Measurements from ENCODE around the gene FAF1. TPM values are rescaled to one million over a fixed set of nuclear protein-coding genes. Genes with fewer than 3 reads are reported as not detected.

The FAF1 gene
- total and polyA plus RNA-seq, 9 of the 15 experiments (the other 6 are each of a cell fraction or from before 2014, with no cell fraction given), result 48.7 to 225 (median 118) TPM

- no peak for TF ChIP-seq RREB1 (CRISPR knock-in tag; IDR thresholded peaks at IDR 0.05)
- no peak for TF ChIP-seq ZNF77 (CRISPR knock-in tag; IDR thresholded peaks at IDR 0.05)
- no peak for TF ChIP-seq CCNT2 (IDR thresholded peaks at IDR 0.05; ENCODE audit: borderline replicate concordance, extremely low read depth, insufficient read length, low read depth, low read length)
- TF ChIP-seq RCOR1 (IDR thresholded peaks at IDR 0.05; ENCODE audit: borderline replicate concordance in 1 of 2, low read depth in 2 of 2, low read length in 2 of 2), result peak in 1 of 2 experiments; percentile 55; a peak in 2 of 4 replicates
- no peak for TF ChIP-seq PHB (CRISPR knock-in tag; IDR thresholded peaks at IDR 0.05)
- TF ChIP-seq U2AF1 (optimal IDR thresholded peaks at IDR 0.05; ENCODE audit: low read depth, low read length), result no peak
- TF ChIP-seq BCL6 (CRISPR knock-in tag; IDR thresholded peaks at IDR 0.05), result no peak
- peak; percentile 62 for TF ChIP-seq NEUROD1 (IDR thresholded peaks at IDR 0.05; ENCODE audit: borderline replicate concordance, low read depth, low read length, partially characterized antibody)
- TF ChIP-seq ZNF311 (CRISPR knock-in tag; IDR thresholded peaks at IDR 0.05), result no peak
- TF ChIP-seq ZNF551 (CRISPR knock-in tag; IDR thresholded peaks at IDR 0.05), result no peak
- 0 out of 2 replicates have a peak, but pooled peaks have one; percentile 46 for TF ChIP-seq LEF1 (IDR thresholded peaks at IDR 0.05)
- no peak for TF ChIP-seq RNF219 (CRISPR knock-in tag; IDR thresholded peaks at IDR 0.05)
- 0 out of 2 replicates have a peak, but pooled peaks have one; percentile 23 for TF ChIP-seq NCOR1 (IDR thresholded peaks at IDR 0.05)
- peak; percentile 67 for TF ChIP-seq CREM (IDR thresholded peaks at IDR 0.05; ENCODE audit: low read depth)
- no peak for TF ChIP-seq DDX20 (tag; IDR thresholded peaks at IDR 0.05; ENCODE audit: low read depth)
- no peak for TF ChIP-seq SREBF1 (IDR thresholded peaks at IDR 0.05; ENCODE audit: borderline replicate concordance, low read depth, low read length)
- TF ChIP-seq RFX5 (IDR thresholded peaks at IDR 0.05; ENCODE audit: low read depth, low read length), result no peak
- TF ChIP-seq PTTG1 (tag; IDR thresholded peaks at IDR 0.05; ENCODE audit: low read depth), result no peak
- TF ChIP-seq FOXA1 (IDR thresholded peaks at IDR 0.05; ENCODE audit: borderline replicate concordance), result no peak
- peak; percentile 89 for TF ChIP-seq JUND (IDR thresholded peaks at IDR 0.05; ENCODE audit: borderline replicate concordance, low read depth, low read length)
- TF ChIP-seq JUND (tag; IDR thresholded peaks at IDR 0.05; ENCODE audit: borderline replicate concordance, low read depth, low read length), result peak; percentile 96; the same call in 2 of the 3 replicates
- no peak for TF ChIP-seq POLR3A (IDR thresholded peaks at IDR 0.05; ENCODE audit: borderline replicate concordance, extremely low read depth, insufficient read depth, insufficient read length)
These were observed 86.4 kb downstream of the FAF1 start (continued) for GRCh38 chr1:50873458-50874187.

Measured in K562 (cell line).